ENCODE data around the gene XRCC4. TPM values are rescaled to one million over a fixed set of nuclear protein-coding genes. Genes with fewer than 3 reads are reported as not detected.

XRCC4 gene
- 73.0 and 226 TPM in 2 replicates for total RNA-seq

GRCh38 chr5:83076742-83077661 lies at the start of gene XRCC4, which contains the start of gene TMEM167A:
Gene XRCC4 (plus strand): TSS chr5:83077547. CDS start chr5:83104920, 27,373 bp downstream.
Gene TMEM167A (minus strand): TSS chr5:83077394. CDS start chr5:83077323, 71 bp downstream.

Other genes starting within 250 kb of the XRCC4 start
- 124 and 149 TPM in 2 replicates for gene TMEM167A, start 153 bp upstream of the XRCC4 start, total RNA-seq

Data from smooth muscle cell of the umbilical artery (primary cell).